ENCODE measurements around the gene LYPD6. TPM values are rescaled to one million over a fixed set of nuclear protein-coding genes. Genes with fewer than 3 reads are reported as not detected.

Gene LYPD6
- total and polyA plus RNA-seq, 2 experiments from 2014 or later: 4.9 to 12.4 TPM

DNA sequence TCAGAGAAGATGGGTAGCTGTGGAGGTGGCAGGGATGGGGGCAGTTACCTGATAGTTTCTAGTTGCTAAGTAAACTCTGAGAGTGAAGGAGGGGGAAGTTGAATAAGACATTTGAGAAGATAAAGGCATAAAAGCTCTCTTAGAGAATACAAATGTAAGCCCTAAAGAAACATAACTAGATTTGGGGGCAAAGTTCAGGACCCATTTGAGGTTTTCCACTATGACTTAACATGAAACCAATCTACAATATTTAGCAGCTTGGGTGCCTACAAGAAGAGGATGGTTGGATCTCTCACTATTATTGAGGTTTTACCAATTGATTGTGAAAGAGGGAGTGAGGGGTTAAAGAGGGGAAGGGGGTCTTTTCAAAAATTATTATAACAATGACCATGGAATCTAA is 34.4 kb upstream of the LYPD6 start (continued):
- TF ChIP-seq, protein P1, sequence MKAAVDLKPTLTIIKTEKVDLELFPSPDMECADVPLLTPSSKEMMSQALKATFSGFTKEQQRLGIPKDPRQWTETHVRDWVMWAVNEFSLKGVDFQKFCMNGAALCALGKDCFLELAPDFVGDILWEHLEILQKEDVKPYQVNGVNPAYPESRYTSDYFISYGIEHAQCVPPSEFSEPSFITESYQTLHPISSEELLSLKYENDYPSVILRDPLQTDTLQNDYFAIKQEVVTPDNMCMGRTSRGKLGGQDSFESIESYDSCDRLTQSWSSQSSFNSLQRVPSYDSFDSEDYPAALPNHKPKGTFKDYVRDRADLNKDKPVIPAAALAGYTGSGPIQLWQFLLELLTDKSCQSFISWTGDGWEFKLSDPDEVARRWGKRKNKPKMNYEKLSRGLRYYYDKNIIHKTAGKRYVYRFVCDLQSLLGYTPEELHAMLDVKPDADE (IDR thresholded peaks at IDR 0.05): no peak
- TF ChIP-seq EZH2phosphoT487 (IDR thresholded peaks at IDR 0.05; ENCODE audit: unreplicated experiment) (no peak), STAT1 (IDR thresholded peaks at IDR 0.05; ENCODE audit: unreplicated experiment) (no peak)
- TF ChIP-seq, protein P2, sequence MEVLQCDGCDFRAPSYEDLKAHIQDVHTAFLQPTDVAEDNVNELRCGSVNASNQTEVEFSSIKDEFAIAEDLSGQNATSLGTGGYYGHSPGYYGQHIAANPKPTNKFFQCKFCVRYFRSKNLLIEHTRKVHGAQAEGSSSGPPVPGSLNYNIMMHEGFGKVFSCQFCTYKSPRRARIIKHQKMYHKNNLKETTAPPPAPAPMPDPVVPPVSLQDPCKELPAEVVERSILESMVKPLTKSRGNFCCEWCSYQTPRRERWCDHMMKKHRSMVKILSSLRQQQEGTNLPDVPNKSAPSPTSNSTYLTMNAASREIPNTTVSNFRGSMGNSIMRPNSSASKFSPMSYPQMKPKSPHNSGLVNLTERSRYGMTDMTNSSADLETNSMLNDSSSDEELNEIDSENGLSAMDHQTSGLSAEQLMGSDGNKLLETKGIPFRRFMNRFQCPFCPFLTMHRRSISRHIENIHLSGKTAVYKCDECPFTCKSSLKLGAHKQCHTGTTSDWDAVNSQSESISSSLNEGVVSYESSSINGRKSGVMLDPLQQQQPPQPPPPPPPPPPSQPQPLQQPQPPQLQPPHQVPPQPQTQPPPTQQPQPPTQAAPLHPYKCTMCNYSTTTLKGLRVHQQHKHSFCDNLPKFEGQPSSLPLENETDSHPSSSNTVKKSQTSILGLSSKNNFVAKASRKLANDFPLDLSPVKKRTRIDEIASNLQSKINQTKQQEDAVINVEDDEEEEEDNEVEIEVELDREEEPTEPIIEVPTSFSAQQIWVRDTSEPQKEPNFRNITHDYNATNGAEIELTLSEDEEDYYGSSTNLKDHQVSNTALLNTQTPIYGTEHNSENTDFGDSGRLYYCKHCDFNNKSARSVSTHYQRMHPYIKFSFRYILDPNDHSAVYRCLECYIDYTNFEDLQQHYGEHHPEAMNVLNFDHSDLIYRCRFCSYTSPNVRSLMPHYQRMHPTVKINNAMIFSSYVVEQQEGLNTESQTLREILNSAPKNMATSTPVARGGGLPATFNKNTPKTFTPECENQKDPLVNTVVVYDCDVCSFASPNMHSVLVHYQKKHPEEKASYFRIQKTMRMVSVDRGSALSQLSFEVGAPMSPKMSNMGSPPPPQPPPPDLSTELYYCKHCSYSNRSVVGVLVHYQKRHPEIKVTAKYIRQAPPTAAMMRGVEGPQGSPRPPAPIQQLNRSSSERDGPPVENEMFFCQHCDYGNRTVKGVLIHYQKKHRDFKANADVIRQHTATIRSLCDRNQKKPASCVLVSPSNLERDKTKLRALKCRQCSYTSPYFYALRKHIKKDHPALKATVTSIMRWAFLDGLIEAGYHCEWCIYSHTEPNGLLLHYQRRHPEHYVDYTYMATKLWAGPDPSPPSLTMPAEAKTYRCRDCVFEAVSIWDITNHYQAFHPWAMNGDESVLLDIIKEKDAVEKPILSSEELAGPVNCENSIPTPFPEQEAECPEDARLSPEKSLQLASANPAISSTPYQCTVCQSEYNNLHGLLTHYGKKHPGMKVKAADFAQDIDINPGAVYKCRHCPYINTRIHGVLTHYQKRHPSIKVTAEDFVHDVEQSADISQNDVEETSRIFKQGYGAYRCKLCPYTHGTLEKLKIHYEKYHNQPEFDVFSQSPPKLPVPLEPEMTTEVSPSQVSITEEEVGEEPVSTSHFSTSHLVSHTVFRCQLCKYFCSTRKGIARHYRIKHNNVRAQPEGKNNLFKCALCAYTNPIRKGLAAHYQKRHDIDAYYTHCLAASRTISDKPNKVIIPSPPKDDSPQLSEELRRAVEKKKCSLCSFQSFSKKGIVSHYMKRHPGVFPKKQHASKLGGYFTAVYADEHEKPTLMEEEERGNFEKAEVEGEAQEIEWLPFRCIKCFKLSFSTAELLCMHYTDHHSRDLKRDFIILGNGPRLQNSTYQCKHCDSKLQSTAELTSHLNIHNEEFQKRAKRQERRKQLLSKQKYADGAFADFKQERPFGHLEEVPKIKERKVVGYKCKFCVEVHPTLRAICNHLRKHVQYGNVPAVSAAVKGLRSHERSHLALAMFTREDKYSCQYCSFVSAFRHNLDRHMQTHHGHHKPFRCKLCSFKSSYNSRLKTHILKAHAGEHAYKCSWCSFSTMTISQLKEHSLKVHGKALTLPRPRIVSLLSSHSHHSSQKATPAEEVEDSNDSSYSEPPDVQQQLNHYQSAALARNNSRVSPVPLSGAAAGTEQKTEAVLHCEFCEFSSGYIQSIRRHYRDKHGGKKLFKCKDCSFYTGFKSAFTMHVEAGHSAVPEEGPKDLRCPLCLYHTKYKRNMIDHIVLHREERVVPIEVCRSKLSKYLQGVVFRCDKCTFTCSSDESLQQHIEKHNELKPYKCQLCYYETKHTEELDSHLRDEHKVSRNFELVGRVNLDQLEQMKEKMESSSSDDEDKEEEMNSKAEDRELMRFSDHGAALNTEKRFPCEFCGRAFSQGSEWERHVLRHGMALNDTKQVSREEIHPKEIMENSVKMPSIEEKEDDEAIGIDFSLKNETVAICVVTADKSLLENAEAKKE (CRISPR knock-in tag; IDR thresholded peaks at IDR 0.05): no peak

DNA sequence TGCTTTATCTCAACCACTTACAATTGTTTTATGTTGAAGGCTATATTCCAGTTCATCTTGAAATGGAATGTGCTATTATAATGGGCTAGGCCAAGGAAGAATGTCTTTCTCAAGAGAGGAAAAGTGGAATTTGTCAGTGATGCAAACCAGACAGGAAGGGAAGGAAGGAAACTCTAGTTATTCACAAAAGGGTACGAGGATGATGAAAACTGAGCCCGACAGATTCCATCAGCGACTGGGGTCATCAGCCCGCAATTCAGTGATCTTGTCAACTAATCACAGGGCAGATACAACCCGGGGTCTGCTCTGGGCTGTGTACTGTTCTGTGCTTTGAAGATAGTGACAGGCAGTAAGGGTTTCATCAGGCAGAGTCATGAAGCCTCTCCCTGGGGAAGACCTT is 23.4 kb upstream of the LYPD6 start:
- no peaks in the 10 kb centered on the region for H3K9me2 ChIP-seq (ENCODE audit: insufficient read depth)
- H3K9me3 Mint-ChIP-seq: peaks cover 1% of the 10 kb centered on the region; the same call in 1 of the 3 replicates
- no peak overlapping the region for H3K4me2 ChIP-seq
- no peaks in the 10 kb centered on the region for H3K79me2 ChIP-seq (replicated peaks; ENCODE audit: insufficient read depth)
- H3K36me3 ChIP-seq (ENCODE audit: insufficient read depth): no peaks in the 10 kb centered on the region
- H3K27ac Mint-ChIP-seq: no peak overlapping the region
- no peak overlapping the region for H3K4me3 Mint-ChIP-seq
- TF ChIP-seq EZH2phosphoT487 (IDR thresholded peaks at IDR 0.05; ENCODE audit: unreplicated experiment) (no peak), POLR2AphosphoS5 (IDR thresholded peaks at IDR 0.05; ENCODE audit: low read depth) (no peak), CREB1 (CRISPR knock-in tag; IDR thresholded peaks at IDR 0.05; ENCODE audit: low read depth) (no peak), STAT1 (IDR thresholded peaks at IDR 0.05; ENCODE audit: unreplicated experiment) (no peak), JUNB (IDR thresholded peaks at IDR 0.05; ENCODE audit: unreplicated experiment) (no peak), ZNF331 (CRISPR knock-in tag; IDR thresholded peaks at IDR 0.05; ENCODE audit: low read depth) (no peak), NANOG (IDR thresholded peaks at IDR 0.05; ENCODE audit: borderline replicate concordance) (no peak), ZNF114 (CRISPR knock-in tag; IDR thresholded peaks at IDR 0.05) (no peak)
- TF ChIP-seq, protein P3, sequence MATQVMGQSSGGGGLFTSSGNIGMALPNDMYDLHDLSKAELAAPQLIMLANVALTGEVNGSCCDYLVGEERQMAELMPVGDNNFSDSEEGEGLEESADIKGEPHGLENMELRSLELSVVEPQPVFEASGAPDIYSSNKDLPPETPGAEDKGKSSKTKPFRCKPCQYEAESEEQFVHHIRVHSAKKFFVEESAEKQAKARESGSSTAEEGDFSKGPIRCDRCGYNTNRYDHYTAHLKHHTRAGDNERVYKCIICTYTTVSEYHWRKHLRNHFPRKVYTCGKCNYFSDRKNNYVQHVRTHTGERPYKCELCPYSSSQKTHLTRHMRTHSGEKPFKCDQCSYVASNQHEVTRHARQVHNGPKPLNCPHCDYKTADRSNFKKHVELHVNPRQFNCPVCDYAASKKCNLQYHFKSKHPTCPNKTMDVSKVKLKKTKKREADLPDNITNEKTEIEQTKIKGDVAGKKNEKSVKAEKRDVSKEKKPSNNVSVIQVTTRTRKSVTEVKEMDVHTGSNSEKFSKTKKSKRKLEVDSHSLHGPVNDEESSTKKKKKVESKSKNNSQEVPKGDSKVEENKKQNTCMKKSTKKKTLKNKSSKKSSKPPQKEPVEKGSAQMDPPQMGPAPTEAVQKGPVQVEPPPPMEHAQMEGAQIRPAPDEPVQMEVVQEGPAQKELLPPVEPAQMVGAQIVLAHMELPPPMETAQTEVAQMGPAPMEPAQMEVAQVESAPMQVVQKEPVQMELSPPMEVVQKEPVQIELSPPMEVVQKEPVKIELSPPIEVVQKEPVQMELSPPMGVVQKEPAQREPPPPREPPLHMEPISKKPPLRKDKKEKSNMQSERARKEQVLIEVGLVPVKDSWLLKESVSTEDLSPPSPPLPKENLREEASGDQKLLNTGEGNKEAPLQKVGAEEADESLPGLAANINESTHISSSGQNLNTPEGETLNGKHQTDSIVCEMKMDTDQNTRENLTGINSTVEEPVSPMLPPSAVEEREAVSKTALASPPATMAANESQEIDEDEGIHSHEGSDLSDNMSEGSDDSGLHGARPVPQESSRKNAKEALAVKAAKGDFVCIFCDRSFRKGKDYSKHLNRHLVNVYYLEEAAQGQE (IDR thresholded peaks at IDR 0.05; ENCODE audit: unreplicated experiment): no peak
- TF ChIP-seq, protein P4, sequence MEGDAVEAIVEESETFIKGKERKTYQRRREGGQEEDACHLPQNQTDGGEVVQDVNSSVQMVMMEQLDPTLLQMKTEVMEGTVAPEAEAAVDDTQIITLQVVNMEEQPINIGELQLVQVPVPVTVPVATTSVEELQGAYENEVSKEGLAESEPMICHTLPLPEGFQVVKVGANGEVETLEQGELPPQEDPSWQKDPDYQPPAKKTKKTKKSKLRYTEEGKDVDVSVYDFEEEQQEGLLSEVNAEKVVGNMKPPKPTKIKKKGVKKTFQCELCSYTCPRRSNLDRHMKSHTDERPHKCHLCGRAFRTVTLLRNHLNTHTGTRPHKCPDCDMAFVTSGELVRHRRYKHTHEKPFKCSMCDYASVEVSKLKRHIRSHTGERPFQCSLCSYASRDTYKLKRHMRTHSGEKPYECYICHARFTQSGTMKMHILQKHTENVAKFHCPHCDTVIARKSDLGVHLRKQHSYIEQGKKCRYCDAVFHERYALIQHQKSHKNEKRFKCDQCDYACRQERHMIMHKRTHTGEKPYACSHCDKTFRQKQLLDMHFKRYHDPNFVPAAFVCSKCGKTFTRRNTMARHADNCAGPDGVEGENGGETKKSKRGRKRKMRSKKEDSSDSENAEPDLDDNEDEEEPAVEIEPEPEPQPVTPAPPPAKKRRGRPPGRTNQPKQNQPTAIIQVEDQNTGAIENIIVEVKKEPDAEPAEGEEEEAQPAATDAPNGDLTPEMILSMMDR (conservative IDR thresholded peaks at IDR 0.05; ENCODE audit: low read depth in 2 of 2): no peak
- peaks cover 2% of the 10 kb centered on the region; the same call in 1 of the 3 replicates for H3K4me1 Mint-ChIP-seq
- H3K4me1 ChIP-seq (ENCODE audit: insufficient read depth): no peaks in the 10 kb centered on the region
- H3K27me3 Mint-ChIP-seq (ENCODE audit: insufficient read depth, low read depth, poor library complexity): no peaks in the 10 kb centered on the region
- H3K27me3 ChIP-seq (ENCODE audit: insufficient read depth): no peaks in the 10 kb centered on the region
- H3F3A ChIP-seq (replicated peaks; ENCODE audit: low read depth): no peaks in the 10 kb centered on the region
- no peak overlapping the region for H3K27ac ChIP-seq (ENCODE audit: low read depth)
- no peak overlapping the region for H3K4me3 ChIP-seq
- no peak for ATAC-seq
- no peaks in the 10 kb centered on the region for H4K20me1 ChIP-seq (replicated peaks; ENCODE audit: insufficient read depth)
- peak overlapping the region; percentile 43; the same call in 1 of the 2 replicates for H2AFZ ChIP-seq
- no peak for DNase-seq (ENCODE audit: low spot score)
- H3K36me3 Mint-ChIP-seq (ENCODE audit: low read depth): no peaks in the 10 kb centered on the region

All from GM23338 (cell line).